ENCODE measurements around the gene ACP4. TPM values are rescaled to one million over a fixed set of nuclear protein-coding genes. Genes with fewer than 3 reads are reported as not detected.

Gene ACP4
- total RNA-seq, 1 donor from 2014 or later: not detected

DNA sequence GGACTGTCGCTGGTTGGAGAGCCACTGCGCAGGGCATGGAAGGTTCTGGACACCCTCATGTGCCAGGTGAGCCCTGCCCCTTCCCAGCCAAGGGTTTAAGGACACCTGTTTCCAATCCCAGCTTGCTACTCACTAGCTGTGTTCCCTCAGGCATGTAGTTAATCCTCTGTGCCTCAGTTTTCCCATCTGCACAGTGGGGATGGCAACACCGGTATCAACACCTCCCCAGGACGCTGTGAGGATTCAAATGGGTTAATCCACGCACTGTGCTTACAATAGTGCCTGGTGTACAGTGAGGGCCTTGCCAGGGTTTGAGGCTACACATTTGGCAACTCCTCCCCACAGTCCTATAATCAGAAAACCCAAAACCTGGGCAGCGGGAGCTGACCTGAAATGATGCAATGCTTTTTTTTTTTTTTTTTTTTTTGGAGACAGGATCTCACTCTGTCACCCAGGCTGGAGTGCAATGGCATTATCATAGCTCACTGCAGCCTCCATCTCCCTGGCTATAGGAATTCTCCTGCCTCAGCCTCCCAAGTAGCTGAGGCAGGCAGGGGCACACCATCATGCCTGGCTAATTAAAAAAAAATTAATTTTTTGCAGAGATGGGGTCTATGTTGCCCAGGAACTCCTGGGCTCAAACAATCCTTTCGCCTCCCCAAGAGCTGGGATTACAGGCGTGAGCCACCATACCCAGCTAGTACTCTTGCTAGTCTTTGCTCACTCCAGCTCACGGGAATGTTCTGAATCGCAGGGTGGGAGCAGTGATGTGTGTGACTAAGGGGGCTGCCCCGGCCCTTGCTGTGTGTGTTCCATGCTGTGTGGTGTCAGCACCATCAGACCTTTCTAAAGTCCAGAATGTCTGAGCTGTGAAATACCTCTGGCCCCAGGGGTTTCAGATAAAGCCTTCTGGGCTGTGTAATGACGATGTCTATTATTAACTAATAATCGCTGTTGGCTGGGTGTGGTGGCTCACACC lies 2.3 kb downstream of the ACP4 start:
- no peaks in the 10 kb centered on the region for H3K27me3 ChIP-seq
- H3K9me3 ChIP-seq: no peaks in the 10 kb centered on the region
- no peaks in the 10 kb centered on the region for H3K4me1 ChIP-seq
- intact Hi-C loops (cut with DNase I): no loop called here
- TF ChIP-seq, protein P1, sequence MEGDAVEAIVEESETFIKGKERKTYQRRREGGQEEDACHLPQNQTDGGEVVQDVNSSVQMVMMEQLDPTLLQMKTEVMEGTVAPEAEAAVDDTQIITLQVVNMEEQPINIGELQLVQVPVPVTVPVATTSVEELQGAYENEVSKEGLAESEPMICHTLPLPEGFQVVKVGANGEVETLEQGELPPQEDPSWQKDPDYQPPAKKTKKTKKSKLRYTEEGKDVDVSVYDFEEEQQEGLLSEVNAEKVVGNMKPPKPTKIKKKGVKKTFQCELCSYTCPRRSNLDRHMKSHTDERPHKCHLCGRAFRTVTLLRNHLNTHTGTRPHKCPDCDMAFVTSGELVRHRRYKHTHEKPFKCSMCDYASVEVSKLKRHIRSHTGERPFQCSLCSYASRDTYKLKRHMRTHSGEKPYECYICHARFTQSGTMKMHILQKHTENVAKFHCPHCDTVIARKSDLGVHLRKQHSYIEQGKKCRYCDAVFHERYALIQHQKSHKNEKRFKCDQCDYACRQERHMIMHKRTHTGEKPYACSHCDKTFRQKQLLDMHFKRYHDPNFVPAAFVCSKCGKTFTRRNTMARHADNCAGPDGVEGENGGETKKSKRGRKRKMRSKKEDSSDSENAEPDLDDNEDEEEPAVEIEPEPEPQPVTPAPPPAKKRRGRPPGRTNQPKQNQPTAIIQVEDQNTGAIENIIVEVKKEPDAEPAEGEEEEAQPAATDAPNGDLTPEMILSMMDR (IDR thresholded peaks at IDR 0.05): no peak
- peaks cover 6% of the 10 kb centered on the region in 2 donors for H3K36me3 ChIP-seq
- no peak overlapping the region for H3K27ac ChIP-seq
- no peak for DNase-seq (ENCODE audit: low spot score in 2 of 2)
- no peak overlapping the region for H3K4me3 ChIP-seq

DNA sequence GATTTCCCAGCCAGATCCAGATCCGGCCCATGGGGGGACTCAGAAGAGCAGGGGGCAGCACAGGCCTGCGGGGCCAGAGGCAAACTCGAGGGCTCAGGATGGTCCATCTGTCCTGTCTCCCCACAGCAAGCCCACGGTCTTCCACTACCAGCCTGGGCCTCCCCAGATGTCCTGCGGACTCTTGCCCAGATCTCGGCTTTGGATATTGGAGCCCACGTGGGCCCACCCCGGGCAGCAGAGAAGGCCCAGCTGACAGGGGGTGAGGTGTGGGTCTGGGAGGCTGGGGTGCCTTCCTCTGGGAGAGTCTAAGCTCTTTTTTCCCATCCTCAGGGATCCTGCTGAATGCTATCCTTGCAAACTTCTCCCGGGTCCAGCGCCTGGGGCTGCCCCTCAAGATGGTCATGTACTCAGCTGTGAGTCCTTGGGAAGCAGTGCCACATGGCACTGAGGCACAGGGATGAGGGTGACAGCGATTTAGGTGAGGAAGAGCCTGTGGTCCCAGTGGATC lies 3.4 kb downstream of the ACP4 start:
- intact Hi-C loops (cut with DNase I): no loop called here
- Histone ChIP-seq H3K4me1 (no peaks in the 10 kb centered on the region), H3K9me3 (no peaks in the 10 kb centered on the region), H3K4me3 (no peak overlapping the region), H3K27me3 (no peaks in the 10 kb centered on the region), H3K27ac (no peak overlapping the region), H3K36me3 (peaks cover 16% of the 10 kb centered on the region in 2 donors)
- DNase-seq (ENCODE audit: low spot score in 2 of 2): no peak
- TF ChIP-seq, protein P1 (IDR thresholded peaks at IDR 0.05): no peak

DNA sequence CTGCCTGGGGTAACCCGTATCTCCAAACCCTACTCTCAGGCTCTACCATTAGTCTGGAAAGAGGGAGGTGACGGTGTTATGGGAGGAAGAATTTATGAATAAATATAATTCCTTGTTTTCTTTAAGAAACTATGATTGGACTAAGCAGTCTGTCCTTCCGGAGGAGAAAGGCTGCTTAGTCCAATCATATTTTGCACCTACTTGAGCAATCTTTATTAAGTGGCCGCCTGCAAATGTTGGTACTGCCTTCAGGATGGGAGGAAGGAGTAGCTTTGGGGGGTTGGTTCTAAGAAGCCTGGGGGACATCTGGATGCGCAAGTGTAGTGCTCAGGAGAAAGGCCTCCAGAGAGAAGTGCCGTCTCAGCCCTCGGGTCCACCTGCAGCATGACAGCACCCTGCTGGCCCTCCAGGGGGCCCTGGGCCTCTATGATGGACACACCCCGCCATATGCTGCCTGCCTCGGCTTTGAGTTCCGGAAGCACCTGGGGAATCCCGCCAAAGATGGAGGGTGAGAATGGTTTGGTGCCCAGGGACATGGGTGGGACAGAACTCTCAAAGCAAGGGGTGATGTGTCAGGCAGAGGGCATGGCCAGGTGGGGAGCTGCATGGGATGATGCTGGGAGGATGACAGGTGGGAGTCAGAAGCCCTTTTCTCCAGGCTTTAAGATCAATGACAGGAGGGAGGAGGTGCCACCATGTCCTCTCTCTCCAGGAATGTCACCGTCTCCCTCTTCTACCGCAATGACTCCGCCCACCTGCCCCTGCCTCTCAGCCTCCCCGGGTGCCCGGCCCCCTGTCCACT lies 4.1 kb downstream of the ACP4 start:
- no peaks in the 10 kb centered on the region for H3K27me3 ChIP-seq
- intact Hi-C loops (cut with DNase I): no loop called here
- H3K27ac ChIP-seq: no peak overlapping the region
- no peak overlapping the region for H3K4me3 ChIP-seq
- H3K36me3 ChIP-seq: peaks cover 19 to 21% of the 10 kb centered on the region in 2 donors
- TF ChIP-seq, protein P1 (IDR thresholded peaks at IDR 0.05): no peak
- H3K4me1 ChIP-seq: no peaks in the 10 kb centered on the region
- no peaks in the 10 kb centered on the region for H3K9me3 ChIP-seq
- no peak for DNase-seq (ENCODE audit: low spot score in 2 of 2)

DNA sequence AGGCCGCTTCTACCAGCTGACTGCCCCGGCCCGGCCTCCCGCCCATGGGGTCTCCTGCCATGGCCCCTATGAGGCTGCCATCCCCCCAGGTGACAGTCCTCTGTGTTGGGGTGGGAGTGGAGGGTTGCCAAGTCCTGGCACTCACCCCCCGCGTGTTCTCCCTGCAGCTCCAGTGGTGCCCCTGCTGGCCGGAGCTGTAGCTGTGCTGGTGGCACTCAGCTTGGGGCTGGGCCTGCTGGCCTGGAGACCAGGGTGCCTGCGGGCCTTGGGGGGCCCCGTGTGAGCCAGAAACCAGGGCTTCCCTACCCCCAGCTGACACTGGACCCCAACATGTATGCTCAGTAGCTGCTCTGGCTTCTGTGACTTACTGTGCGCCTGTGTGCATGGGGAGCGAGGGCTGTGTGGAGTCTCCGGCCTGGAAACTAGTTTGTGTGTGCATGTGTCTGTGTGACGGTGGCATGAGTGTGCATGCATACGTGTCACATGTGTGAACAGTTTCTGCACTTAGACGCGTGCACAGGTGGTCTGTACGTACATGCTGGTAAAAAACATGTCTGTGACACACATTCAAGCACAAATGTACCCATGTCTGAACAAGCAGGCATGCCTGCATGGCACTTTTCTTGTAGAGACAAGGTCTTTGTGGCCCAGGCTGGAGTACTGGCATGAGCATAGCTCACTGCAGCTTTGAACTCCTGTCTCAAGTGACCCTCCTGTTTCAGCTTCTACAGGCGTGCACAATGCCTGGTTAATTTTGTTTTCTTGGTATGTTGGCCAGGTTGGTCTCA lies 4.9 kb downstream of the ACP4 start:
- no peak overlapping the region for H3K27ac ChIP-seq
- DNase-seq (ENCODE audit: low spot score in 2 of 2): no peak
- H3K4me3 ChIP-seq: no peak overlapping the region
- TF ChIP-seq, protein P1 (IDR thresholded peaks at IDR 0.05): no peak
- H3K36me3 ChIP-seq: peaks cover 19 to 21% of the 10 kb centered on the region in 2 donors
- no peaks in the 10 kb centered on the region for H3K4me1 ChIP-seq
- no peaks in the 10 kb centered on the region for H3K27me3 ChIP-seq
- intact Hi-C loops (cut with DNase I): no loop called here
- no peaks in the 10 kb centered on the region for H3K9me3 ChIP-seq

DNA sequence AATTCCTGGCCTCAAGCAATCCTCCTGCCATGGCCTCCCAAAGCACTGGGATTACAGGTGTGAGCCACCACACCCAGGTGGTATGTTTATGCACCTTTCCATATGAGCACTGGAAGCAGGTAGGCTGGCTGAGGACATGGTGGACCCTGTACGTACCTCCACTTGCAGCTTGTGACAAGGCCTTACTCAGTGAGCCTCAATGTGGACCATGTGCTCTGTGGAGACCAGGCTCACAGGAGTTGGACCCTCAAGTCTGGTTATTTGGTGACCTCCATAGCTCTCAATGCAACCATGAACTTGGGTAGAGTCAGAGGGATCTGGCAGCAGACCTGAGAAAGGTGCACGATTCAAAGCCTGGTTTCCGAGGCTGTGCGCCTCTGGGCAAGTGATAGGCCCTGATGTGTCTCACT lies 5.5 kb downstream of the ACP4 start:
- H3K9me3 ChIP-seq: no peaks in the 10 kb centered on the region
- H3K27me3 ChIP-seq: no peaks in the 10 kb centered on the region
- H3K4me3 ChIP-seq: no peak overlapping the region
- intact Hi-C loops (cut with DNase I): no loop called here
- H3K36me3 ChIP-seq: peaks cover 19 to 22% of the 10 kb centered on the region in 2 donors
- H3K27ac ChIP-seq: no peak overlapping the region
- TF ChIP-seq, protein P1 (IDR thresholded peaks at IDR 0.05): no peak
- no peaks in the 10 kb centered on the region for H3K4me1 ChIP-seq
- no peak for DNase-seq (ENCODE audit: low spot score in 2 of 2)

Measured in ascending aorta (tissue), 2 donors.